Stimulated activated CD4-positive, alpha-beta T cell treated with anti-CD3 and anti-CD28 coated beads, Interleukin-2, amount 100 ng/mL, for 48 hours (primary cell): ENCODE data around the gene ATXN3.

Experiments
- DNase-seq, 2 donors: peaks; one replicate each; pipeline ENCODE4 v3.0.0-alpha.2; 2020

Gene ATXN3

DNA sequence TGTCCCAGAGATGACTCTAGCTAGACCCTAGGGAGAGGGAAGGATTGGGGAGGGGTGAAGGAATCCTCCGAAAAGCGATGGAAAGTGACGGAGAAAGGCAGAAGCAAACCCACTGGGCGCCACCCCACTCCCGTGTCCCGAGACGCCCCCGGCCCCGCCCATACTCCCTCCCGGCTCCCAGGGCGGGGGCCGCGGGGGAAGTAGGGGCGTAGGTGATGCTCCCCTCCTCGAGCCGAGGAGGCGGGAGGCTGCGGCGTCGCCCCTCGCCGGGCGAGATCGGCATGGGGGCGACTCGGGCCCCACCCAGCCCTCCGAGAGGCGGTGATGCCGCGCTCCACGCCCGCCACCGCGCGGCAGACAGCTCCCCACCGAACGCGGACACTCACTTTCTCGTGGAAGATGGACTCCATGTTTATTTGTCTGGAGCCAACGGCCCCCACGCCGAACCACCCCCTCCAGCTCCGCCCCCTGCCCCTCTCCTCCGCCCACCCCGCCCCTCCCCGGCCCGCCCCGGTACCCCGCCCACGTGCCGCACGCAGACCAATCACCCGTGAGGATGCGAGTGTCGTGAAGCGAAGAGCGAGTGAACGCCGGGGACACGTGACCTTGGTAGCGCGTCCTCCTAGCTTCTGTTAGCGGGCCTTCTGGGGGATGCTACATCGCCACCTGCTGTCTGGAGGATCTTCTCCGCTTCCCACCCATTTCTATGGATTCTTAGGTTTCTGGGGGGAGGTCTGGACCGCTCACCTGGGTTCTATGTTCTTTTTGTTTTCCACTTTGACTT is at the start of gene ATXN3:
Gene ATXN3, minus strand, starts transcription at position 440 of the 784 bp plus-strand sequence. Its CDS starts 30 bp downstream, at position 410.
- DNase-seq, result peak; percentile 91 to 93

DNA sequence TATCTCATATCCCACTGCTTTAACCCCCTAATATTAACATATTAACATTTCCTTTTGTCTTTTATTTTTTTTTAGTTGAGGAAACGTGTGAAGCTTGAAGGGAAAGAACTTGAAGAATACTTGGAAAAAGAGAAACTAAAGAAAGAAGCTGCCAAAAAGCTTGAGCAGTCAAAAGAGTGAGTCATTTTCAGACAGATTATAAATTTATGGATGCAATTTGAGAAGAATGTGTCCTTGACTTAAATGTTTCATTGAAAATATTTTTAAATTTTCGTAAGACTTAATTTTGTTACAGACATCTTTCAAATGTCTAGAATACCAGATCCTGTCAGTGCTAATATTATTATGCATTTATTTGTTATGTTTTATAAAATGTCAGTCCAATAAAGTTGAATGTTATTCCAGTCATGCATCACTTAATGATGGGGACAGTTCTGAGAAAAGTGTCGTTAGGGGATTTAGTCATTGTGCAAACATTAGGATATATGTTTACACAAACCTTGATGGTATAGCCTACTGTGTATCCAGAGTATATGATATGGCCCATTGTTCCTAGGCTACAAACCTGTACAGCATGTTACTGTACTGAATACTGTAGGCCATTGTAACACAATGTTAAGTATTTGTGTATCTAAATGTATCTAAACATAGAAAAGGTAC is 48.0 kb upstream of the ATXN3 start:
- DNase-seq, result no peak

DNA sequence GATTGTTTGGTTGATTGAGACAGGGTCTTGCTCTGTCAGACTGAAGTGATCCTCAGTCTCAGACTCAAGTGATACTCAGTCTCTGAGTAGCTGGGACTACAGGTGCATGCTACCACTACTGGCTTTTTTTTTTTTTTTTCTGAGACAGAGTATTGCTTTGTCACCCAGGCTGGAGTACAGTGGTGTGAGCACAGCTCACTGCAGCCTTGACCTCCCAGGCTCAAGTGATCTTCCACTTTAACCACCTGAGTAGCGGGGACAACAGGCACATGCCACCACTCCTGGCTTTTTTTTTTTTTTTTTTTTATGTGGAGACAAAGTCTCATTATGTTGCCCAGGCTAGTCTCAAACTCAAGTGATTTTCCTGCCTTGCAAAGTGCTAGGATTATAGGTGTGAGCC is 47.2 kb upstream of the ATXN3 start:
- DNase-seq, result no peak

DNA sequence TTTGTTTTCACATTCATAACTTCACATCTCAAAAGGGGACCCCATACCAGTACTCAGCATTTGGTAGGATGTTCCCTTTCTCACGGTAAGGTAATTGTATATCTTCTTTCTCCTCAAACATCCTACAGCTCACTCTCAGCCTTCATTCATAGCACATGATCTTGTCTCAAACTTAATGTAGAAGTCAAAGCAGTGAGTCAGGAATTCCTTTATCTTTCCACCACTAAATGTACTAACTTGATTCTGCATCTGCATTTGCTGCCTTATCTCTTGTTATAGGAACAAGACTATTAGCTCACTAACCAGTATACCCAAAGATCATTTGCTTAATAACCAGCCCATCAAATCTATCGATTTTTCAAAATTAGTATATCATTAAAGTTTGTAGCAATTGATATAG is 38.3 kb upstream of the ATXN3 start:
- DNase-seq, result no peak

DNA sequence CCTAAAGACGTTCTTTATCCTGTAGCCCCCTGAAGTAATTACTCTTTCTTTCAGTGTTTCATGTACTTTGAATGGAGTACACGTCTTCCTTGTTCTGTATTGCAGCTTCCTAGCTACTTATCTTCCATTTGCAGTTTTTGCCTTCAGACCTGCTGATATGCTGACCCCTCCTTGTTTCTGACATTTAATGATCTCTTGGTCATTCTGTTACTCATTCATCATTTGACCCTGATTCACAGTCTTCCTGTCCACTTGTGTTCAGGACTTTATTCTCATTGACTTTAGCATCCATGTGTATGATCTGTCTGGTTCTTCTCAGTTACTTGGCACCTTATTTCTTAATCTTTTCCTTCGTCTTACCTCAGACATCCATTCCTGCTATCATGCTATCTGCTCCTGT is 37.6 kb upstream of the ATXN3 start:
- DNase-seq, result no peak

DNA sequence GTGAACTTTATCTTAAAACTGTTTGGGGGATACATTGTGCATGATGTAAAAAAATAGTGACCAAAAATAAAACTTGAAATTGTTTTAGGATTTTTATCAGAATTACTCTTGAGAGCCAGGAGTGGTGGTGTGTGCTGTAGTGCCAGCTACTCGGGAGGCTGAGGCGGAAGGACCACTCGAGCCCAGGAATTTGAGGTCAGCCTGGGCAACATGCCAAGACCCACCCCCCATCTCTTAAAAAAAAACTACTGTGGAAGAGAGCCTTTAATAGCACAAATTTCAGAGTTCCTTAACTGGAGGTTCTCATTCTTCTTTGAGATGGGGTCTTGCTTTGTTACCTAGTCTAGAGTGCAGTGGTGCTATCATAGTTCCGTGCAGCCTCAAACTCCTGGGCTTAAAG is 36.9 kb upstream of the ATXN3 start:
- DNase-seq, result no peak

DNA sequence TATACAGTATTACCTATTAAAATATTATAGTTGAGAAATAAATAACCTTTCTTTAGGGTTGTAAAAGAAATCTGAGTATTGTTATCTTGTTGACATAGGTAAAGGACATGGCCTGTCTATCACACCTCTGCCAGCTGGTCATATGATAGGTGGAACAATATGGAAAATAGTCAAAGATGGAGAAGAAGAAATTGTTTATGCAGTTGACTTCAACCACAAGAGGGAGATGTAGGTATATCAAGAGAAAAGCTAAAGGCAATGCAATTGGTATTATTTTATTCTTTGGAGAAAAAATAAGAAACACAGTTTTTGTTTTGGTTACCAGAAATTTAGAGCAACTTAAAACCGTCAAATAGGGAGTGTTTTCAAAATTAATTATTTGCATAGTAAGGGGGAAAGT is 28.9 kb upstream of the ATXN3 start:
- DNase-seq, result no peak

DNA sequence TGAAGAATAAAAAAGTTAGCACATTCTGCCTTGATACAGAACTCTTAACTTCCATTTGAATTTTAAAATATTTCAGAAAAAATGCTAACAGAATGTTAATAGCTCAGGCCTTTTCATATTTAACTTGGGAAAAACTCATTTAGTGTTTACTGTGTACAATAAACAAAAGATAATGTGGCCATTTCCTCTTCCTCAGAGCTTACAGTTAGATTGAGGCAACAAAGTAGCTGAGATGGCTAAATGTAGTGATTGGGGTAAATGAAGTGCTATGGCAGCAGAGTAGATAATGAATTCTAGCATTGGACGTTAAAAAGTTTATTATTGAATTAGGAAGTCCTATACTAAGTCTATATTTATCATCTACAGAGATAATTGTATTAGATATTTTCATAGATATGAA is 28.1 kb upstream of the ATXN3 start:
- DNase-seq, result no peak

DNA sequence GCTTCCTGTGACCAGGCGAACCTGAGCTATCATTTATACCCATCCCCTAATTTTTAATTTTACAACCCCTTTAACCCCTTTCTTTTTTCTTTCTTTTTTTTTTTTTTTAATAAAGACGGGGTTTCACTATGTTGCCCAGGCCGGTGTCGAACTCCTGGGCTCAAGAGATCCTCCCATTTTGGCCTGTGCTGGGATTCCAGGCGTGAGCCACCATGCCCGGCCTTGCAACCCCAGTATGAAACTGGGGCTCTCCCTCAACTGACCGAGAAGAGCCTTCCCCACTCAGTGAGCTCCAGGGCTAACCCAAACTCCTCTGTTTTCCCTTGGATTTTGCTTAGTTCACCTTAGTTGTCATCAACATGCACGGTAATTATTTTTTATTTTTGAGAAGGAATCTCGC is 16.4 kb upstream of the ATXN3 start:
- no peak for DNase-seq

DNA sequence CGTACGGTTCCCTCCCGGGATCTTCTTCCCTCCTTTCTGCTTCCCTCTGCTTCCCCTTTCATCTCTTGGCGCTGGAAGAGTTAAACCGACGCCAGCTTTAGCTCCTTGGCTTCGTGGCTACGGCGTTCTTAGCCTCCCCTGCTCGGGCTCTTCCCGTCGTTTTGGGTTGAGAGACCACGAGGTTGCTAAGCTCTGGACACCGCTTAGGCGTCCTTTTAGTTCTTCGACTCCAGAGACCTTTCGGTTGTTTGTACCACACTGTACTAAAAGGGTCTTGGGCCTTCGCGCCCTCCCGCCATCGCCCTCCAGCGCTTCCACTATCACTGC is 15.9 kb upstream of the ATXN3 start:
- DNase-seq, result no peak

DNA sequence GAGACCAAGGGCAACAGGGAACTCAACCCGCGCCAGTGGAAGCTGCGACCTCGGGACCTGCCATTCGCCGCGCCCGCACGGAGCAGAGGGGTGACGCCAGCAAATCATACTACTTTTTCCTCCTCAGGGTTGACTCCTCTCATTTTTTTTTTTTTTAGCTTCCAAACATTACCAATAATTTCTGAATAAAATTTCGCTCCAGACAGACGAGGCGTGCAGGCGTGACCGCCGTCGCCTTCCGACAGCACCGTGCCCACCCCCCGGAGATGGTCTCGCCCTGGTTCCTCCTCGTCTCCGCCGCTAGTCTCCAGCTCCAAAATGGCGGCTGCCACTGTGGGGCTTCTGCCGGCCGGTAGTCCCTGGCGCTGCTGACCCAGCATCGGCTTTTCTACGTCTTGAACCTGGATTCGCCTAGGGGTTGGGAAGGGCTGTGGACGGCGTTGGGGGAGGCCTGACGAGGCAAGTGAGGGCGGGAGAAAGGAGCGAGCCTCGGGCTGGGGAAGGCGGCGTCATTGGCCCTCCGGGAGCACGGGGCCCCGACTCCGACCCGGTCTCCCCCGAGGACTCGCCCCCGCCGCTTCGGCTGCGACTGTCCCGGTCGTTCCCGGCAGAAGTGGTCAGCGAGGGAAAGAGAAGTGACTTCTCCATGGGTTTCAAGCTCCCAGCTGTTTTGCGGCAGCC is 15.4 kb upstream of the ATXN3 start, which contains the start of the genes CPSF2 and NDUFB1:
Gene CPSF2, plus strand, starts transcription at position 300 of the 681 bp plus-strand sequence. CDS start 9,016 bp downstream, outside the sequence.
Gene NDUFB1, minus strand, starts transcription at position 37 of the 681 bp plus-strand sequence. CDS start 4,069 bp downstream, outside the sequence.
- peak; percentile 80 for DNase-seq

DNA sequence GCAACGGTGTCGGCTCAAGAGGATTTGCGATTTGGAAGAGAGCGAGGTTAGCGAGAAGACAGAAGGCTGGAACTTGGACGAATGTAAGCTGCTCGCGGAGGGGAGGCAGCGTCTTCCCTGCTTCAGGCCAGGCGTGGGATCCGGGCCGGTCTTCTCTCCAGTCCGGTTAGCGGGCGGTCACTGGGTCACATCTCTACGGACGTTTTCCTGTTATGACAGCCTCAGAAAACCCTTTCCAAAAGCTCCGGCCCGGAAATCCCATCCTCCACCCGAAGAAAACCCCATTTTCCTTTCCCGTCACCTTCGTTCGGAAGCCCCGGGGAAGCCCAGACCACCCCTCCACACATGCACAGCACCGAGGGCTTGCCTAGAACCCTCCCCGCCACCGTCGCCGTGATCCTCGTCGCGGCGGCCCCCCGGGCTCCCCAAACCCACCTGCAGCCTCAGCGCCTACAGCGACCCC is 14.9 kb upstream of the ATXN3 start:
- DNase-seq, result no peak

DNA sequence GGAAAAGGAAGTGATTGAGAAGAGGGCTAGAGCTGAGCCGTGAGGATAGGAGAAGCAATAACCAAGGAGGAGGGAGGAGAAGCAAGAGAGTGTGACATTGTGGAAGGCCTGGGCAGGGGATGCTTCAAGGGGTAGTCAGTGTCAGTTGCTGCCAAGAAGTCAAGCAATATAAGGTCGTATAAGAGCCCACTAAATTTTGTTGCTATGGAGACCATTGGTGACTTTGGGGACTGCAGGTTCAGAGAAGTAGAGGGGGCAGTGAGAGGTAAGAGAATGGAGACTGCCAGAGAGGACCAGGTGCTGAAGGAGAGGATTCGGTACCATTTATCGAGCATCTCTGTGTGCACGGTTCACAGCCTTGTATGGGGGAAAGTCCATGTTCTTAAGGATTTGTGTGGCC is 3.1 kb upstream of the ATXN3 start:
- DNase-seq, result no peak

DNA sequence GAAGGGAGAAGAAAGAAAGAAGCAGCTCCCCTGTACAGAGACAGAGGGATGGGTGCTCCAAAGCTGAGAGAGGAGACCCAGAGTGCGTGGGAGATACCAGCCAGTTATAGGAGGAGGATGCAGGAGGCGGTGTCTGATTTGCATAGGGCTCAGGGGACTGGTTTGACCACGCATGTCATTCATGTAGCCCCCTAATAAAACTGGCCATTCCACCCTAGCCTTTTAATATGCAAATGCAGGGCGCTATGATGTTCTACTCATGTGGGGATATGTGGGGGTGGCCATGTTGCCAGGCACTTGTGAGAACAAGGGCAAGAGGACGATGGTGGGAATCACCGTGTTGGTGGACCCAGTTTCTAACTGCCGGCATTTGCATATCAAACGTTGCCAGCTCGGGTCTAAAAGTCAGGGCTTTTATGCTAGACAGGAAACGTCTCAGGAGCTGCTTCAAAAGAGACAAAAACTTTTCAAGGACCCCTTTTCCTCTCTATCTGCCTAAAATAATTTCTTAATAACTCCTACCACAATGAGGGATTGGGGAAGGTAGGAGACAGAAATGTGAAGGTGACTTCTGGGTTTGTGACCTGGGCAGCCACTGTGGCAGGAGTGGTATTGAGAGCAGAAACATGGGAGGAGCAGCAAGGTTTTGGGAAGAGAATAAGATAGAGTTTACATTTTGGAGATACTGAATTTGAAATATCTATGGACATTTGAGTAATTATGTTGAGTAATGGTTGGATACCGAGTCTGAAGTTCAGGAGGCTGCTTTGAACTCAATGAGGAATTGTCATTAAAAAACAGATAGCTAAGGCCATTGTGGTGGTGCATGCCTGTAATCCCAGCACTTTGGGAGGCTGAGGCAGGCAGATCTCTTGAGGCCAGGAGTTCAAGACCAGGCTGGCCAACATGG is 2.2 kb upstream of the ATXN3 start:
- peak in 1 of 2 donors; percentile 11 for DNase-seq

DNA sequence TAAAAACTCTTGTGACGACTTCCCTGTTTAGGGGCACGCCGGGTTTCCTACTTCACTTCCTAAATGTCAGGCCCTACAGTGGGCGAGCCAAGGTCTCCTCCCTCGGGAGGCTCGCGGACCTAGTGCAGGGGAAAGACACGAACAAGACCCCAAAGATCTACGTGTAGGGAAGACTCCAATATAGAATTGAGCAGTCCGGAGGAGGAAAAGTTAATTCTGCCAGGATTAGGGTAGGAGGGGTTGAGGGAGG is 564 bp downstream of the ATXN3 start:
- DNase-seq, result no peak

DNA sequence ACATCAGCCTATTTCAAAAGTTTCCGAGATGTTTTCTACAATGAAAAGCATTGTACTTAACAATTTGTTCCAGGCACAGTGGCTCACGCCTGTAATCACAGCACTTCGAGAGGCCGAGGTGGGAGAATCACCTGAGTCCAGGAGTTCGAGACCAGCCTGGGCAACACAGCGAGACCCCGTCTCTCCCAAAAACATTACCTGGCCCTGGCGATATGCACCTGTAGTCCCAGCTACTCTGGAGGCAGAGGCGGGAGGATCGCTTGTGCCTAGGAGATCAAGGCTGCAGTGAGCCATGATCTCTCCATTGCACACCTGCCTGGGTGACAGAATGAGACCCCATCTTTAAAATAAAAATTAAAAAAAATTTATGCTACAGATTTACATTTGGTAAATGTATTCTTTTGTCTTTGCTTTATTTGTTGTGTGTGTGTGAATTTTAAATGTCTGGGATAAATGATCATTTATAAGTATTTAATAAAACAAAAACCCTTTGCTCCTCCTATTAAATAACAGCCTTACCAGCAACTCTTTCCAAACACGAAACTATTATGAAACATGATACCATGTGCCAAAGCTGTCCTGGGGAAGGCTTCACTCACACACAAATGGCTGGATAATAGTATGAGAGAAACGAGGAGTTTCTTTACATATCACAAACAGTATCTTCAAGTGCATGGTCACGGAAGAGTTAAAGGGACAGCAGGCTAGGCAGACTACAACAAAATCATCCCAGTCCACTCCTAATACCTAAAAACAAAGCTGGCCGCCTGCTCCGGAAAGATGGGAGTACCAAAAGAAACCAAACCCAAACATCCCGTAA is 1.1 kb downstream of the ATXN3 start:
- DNase-seq, result no peak

DNA sequence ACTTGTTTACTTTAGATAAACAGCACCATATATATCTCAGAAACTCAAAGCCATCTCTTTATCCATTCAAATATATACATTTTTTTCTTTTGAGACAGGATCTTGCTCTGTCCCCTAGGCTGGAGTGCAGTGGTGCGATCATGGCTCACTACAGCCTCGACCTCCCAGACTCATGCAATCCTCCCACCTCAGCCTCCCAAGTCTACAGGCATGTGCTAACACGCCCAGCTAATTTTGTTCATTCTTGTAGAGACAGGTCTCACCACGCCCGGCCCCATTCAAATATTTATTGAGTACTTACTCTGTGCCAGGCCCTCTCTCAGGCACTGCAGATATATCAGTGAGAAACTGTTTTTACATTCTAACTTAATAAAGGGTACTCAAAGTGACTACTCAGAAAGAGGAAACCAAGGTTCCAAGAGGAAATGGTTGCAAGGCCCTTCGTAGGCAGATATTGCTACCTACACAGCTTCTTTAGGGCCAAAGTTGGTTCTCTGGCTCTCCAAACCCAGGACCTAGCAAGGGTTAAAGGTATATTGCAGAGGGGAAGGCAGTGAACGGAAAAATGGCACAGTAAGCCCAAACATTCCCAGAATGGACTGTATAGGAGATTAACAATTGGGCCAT is 2.9 kb downstream of the ATXN3 start:
- DNase-seq, result no peak

DNA sequence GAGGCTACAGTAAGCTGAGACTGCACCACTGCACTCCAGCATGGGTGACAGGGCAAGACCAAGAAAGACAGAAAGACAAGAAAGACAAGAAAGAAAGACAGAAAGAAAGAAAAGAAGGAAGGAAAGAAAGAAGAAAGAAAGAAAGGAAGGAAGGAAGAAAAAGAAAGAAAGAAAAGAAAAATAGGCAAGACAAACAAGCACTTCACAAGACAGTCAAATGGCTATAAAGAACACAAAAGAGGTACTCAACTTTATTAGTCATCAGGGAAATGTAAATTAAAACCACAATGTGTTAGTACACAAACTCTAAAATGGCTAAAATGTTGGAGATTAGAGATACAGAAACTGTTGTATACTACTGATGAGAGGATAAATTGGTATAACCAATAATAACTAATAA is 6.6 kb downstream of the ATXN3 start:
- no peak for DNase-seq

DNA sequence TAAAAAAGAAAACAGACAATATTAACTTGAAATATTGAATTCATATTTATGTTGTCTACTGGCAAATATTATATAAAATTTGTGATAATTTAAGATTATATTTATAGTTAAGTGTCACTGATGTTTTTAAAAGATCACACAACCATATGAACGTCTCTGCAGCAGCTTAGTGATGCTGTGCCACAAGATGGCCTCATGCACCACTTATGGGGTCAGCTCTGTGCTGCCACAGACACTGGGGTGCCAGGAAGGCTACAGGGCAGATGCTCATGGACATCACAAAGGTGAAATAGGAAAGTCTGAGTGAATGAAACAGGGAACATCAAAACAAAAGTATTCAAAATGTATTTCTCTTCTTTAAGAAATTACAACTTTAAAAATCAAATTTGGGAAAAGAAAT is 13.1 kb downstream of the ATXN3 start:
- no peak for DNase-seq

DNA sequence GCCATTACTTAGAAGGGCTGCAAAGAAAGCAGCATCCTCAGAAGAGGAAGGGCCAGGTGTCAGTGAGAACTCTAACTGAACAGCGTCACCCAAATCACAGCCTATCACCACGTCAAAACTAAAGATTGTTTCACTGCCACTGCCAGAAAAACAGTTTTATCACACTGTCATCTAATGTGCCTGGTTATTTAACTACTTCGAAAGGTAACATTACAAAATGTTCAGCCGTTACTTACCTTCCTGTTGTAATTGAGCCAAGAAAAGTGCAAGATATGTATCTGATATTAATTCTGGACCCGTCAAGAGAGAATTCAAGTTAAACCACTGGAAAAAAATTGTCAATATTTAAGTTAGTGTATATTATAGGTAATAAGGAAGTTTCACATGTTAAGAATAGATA is 17.9 kb downstream of the ATXN3 start:
- DNase-seq, result no peak

DNA sequence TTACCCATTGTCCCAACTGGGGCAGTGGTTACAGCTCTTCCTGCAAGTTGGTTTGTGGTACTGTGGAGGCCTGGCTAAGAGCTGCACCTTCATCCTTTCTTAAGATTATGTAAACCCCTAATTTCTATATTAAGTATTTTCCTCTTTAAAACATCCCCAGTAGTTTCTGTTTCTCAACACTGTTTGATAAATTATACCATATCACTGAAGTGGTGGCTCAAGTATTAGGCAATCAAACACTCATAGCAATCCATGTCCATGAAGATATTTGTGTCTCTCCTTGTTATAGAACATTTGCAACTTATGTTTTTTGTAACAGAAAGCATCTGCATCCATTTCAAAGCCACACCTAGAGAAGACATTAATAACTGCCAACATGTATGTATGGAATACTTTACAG is 31.8 kb downstream of the ATXN3 start:
- DNase-seq, result no peak
